OCI-LY7 (cell line): ENCODE results near the gene FBN1.

ENCODE experiments used
- CTCF ChIP-seq: fragments of 200-600 bp; sonication (generic); conservative IDR thresholded peaks from 2 replicates; pipeline ENCODE4 v1.5.1; 2014; ENCODE audit warnings: mild to moderate bottlenecking, antibody characterized with exemption, low read length, moderate library complexity, mixed read lengths
- EZH2phosphoT487 ChIP-seq: fragments of 200-600 bp; sonication (generic); IDR thresholded peaks from 2 replicates; pipeline ENCODE4 v1.6.1; 2018; ENCODE audit warnings: low read depth, borderline replicate concordance, mild to moderate bottlenecking, mixed run types, antibody characterized with exemption, low read length, moderate library complexity, mixed read lengths

GRCh38 chr15:48559285-48559684 is 86.2 kb downstream of the FBN1 start:
- no peak for TF ChIP-seq CTCF
- TF ChIP-seq EZH2phosphoT487 = no peak
